WTC11 (cell line): Measurements from ENCODE around the gene NEMP2. TPM values are rescaled to one million over a fixed set of nuclear protein-coding genes. Genes with fewer than 3 reads are reported as not detected.

Experiments
- ATAC-seq: fragments of 200-7000 bp; cut with Tn5 transposase; 2 replicates; pipeline ENCODE4 v1.10.0; 2021; ENCODE audit warnings: mild to moderate bottlenecking, moderate library complexity
- CTCF ChIA-PET: fragments of 300-600 bp; sonication (Branson Sonifier 250); formaldehyde crosslinking; loops from one replicate; lab custom pipeline; 2021; ENCODE audit warnings: antibody characterized with exemption; lab: Charles Lee
- POLR2A ChIA-PET: fragments of 350-600 bp; sonication (Branson Sonifier 250); formaldehyde crosslinking; loops from one replicate; lab custom pipeline; 2021; ENCODE audit warnings: antibody characterized with exemption; lab: Charles Lee
- DNase-seq: peaks from one replicate; pipeline ENCODE4 v3.0.0; 2021; ENCODE audit warnings: low spot score
- H3K27ac Mint-ChIP-seq: 2 replicates; pipeline ENCODE4 v1.8.0; 2021; ENCODE audit warnings: mixed read lengths
- H3K27me3 Mint-ChIP-seq: 2 replicates; pipeline ENCODE4 v1.8.0; 2021; ENCODE audit warnings: low read depth, mild to moderate bottlenecking, moderate library complexity, mixed read lengths
- H3K36me3 Mint-ChIP-seq: 2 replicates; pipeline ENCODE4 v1.8.0; 2021; ENCODE audit warnings: mixed read lengths
- H3K4me1 Mint-ChIP-seq: 2 replicates; pipeline ENCODE4 v1.8.0; 2022; ENCODE audit warnings: mixed read lengths
- H3K4me3 Mint-ChIP-seq: 2 replicates; pipeline ENCODE4 v1.8.0; 2021; ENCODE audit warnings: mild to moderate bottlenecking, moderate library complexity, mixed read lengths
- H3K9me3 Mint-ChIP-seq: 2 replicates; pipeline ENCODE4 v1.8.0; 2021; ENCODE audit warnings: mixed read lengths
- ATF1 ChIP-seq: sonication (generic); formaldehyde crosslinking; IDR thresholded peaks from 2 replicates; pipeline ENCODE4 v1.8.1; 2023; ENCODE audit warnings: mild to moderate bottlenecking, moderate library complexity, missing genetic modification reagents
- CREB1 ChIP-seq: sonication (generic); formaldehyde crosslinking; IDR thresholded peaks from 2 replicates; pipeline ENCODE4 v1.8.0; 2023; ENCODE audit warnings: mild to moderate bottlenecking, missing genetic modification reagents
- FOXJ3 ChIP-seq: sonication (generic); formaldehyde crosslinking; IDR thresholded peaks from 2 replicates; pipeline ENCODE4 v1.9.0; 2021; ENCODE audit warnings: missing genetic modification reagents, mild to moderate bottlenecking, borderline replicate concordance
- FOXP1 ChIP-seq: sonication (generic); formaldehyde crosslinking; IDR thresholded peaks from 2 replicates; pipeline ENCODE4 v1.8.0; 2022; ENCODE audit warnings: missing genetic modification reagents, mild to moderate bottlenecking, moderate library complexity, borderline replicate concordance
- FOXP4 ChIP-seq: sonication (generic); formaldehyde crosslinking; IDR thresholded peaks from 2 replicates; pipeline ENCODE4 v1.8.0; 2022; ENCODE audit warnings: mild to moderate bottlenecking, missing genetic modification reagents
- GABPB1 ChIP-seq: sonication (generic); formaldehyde crosslinking; IDR thresholded peaks from 2 replicates; pipeline ENCODE4 v1.8.1; 2023; ENCODE audit warnings: mild to moderate bottlenecking, missing genetic modification reagents
- MAX ChIP-seq: sonication (generic); formaldehyde crosslinking; IDR thresholded peaks from 2 replicates; pipeline ENCODE4 v1.8.0; 2022; ENCODE audit warnings: mild to moderate bottlenecking, missing genetic modification reagents
- MYBL2 ChIP-seq: sonication (generic); formaldehyde crosslinking; IDR thresholded peaks from 2 replicates; pipeline ENCODE4 v1.8.1; 2023; ENCODE audit warnings: mild to moderate bottlenecking, moderate library complexity, missing genetic modification reagents
- NFATC4 ChIP-seq: fragments of 250-450 bp; sonication (Bioruptor Pico); IDR thresholded peaks from 2 replicates; pipeline ENCODE4 v1.9.0; 2021; ENCODE audit warnings: mild to moderate bottlenecking
- PRDM15 ChIP-seq: sonication (generic); formaldehyde crosslinking; IDR thresholded peaks from 2 replicates; pipeline ENCODE4 v1.8.0; 2022; ENCODE audit warnings: missing genetic modification reagents
- PRRX2 ChIP-seq: fragments of 250-450 bp; sonication (Bioruptor Pico); IDR thresholded peaks from 2 replicates; pipeline ENCODE4 v1.8.0; 2021; ENCODE audit warnings: mild to moderate bottlenecking
- SP1 ChIP-seq: sonication (generic); formaldehyde crosslinking; conservative IDR thresholded peaks from 2 replicates; pipeline ENCODE4 v1.8.1; 2022; ENCODE audit warnings: missing genetic modification reagents
- TEAD4 ChIP-seq: sonication (generic); formaldehyde crosslinking; IDR thresholded peaks from 2 replicates; pipeline ENCODE4 v1.8.0; 2022; ENCODE audit warnings: mild to moderate bottlenecking, missing genetic modification reagents
- TP53 ChIP-seq: sonication (generic); formaldehyde crosslinking; IDR thresholded peaks from 2 replicates; pipeline ENCODE4 v1.8.1; 2023; ENCODE audit warnings: mild to moderate bottlenecking, missing genetic modification reagents
- ZMAT4 ChIP-seq: fragments of 250-450 bp; sonication (Bioruptor Pico); IDR thresholded peaks from 2 replicates; pipeline ENCODE4 v1.9.0; 2021; ENCODE audit warnings: mild to moderate bottlenecking
- ZNF232 ChIP-seq: sonication (generic); formaldehyde crosslinking; IDR thresholded peaks from 2 replicates; pipeline ENCODE4 v1.8.0; 2022; ENCODE audit warnings: mild to moderate bottlenecking, missing genetic modification reagents
- ZNF281 ChIP-seq: sonication (generic); formaldehyde crosslinking; IDR thresholded peaks from 2 replicates; pipeline ENCODE4 v1.8.0; 2023; ENCODE audit warnings: mild to moderate bottlenecking, missing genetic modification reagents
- ZNF317 ChIP-seq: sonication (generic); formaldehyde crosslinking; IDR thresholded peaks from 2 replicates; pipeline ENCODE4 v1.8.1; 2023; ENCODE audit warnings: low read depth, mild to moderate bottlenecking, moderate library complexity, missing genetic modification reagents, borderline replicate concordance
- ZNF423 ChIP-seq: fragments of 250-450 bp; sonication (Bioruptor Pico); IDR thresholded peaks from 2 replicates; pipeline ENCODE4 v2.1.2; 2022; ENCODE audit warnings: mild to moderate bottlenecking, moderate library complexity
- ZNF512 ChIP-seq: sonication (generic); formaldehyde crosslinking; IDR thresholded peaks from 2 replicates; pipeline ENCODE4 v1.8.1; 2022; ENCODE audit warnings: missing genetic modification reagents, borderline replicate concordance
- ZNF671 ChIP-seq: fragments of 250-450 bp; sonication (Bioruptor Pico); IDR thresholded peaks from 2 replicates; pipeline ENCODE4 v1.8.0; 2021; ENCODE audit warnings: mild to moderate bottlenecking
- ZSCAN18 ChIP-seq: fragments of 250-450 bp; sonication (Bioruptor Pico); IDR thresholded peaks from 2 replicates; pipeline ENCODE4 v2.1.2; 2022; ENCODE audit warnings: mild to moderate bottlenecking, moderate library complexity
- total RNA-seq: library from RNA; stranded (reverse); gene quantifications from 3 replicates; pipeline ENCODE4 v1.2.3, GENCODE V29; 2021

NEMP2 gene
- total RNA-seq, 1 experiment from 2014 or later = 7.2 TPM

GRCh38 chr2:190504912-190505311, 29.6 kb downstream of the NEMP2 start:
- TF ChIP-seq ZMAT4 (CRISPR knock-in tag) = no peak
- TF ChIP-seq MYBL2 (CRISPR knock-in tag) = no peak
- TF ChIP-seq ZNF512 = no peak
- TF ChIP-seq SP1 (CRISPR knock-in tag) = no peak
- no peak for TF ChIP-seq FOXJ3 (CRISPR knock-in tag)
- no peak for TF ChIP-seq ZSCAN18 (CRISPR knock-in tag)
- TF ChIP-seq NFATC4 = no peak
- no peak for TF ChIP-seq FOXP4 (CRISPR knock-in tag)
- no peak for ATAC-seq
- POLR2A ChIA-PET = no interaction called here
- H3K4me3 Mint-ChIP-seq = no peak overlapping the region
- H3K4me1 Mint-ChIP-seq = peaks cover 10% of the 10 kb centered on the region
- no peak for DNase-seq
- CTCF ChIA-PET = no interaction called here
- no peaks in the 10 kb centered on the region for H3K9me3 Mint-ChIP-seq
- H3K36me3 Mint-ChIP-seq = no peaks in the 10 kb centered on the region
- no peak overlapping the region for H3K27ac Mint-ChIP-seq
- no peaks in the 10 kb centered on the region for H3K27me3 Mint-ChIP-seq

GRCh38 chr2:190503088-190503487, 31.4 kb downstream of the NEMP2 start:
- no peaks in the 10 kb centered on the region for H3K27me3 Mint-ChIP-seq
- no peaks in the 10 kb centered on the region for H3K9me3 Mint-ChIP-seq
- no peaks in the 10 kb centered on the region for H3K36me3 Mint-ChIP-seq
- no peak overlapping the region; the same call in 1 of the 2 replicates for H3K27ac Mint-ChIP-seq
- H3K4me1 Mint-ChIP-seq = peaks cover 12% of the 10 kb centered on the region
- no peak for DNase-seq
- ChIA-PET CTCF (no interaction called here), POLR2A (no interaction called here)
- H3K4me3 Mint-ChIP-seq = no peak overlapping the region
- no peak for ATAC-seq
- no peak for TF ChIP-seq ATF1 (CRISPR knock-in tag)
- TF ChIP-seq ZNF281 (CRISPR knock-in tag) = no peak
- TF ChIP-seq TEAD4 = no peak
- no peak for TF ChIP-seq FOXP1 (CRISPR knock-in tag)
- TF ChIP-seq ZNF423 = no peak
- TF ChIP-seq CREB1 = no peak
- no peak for TF ChIP-seq TP53 (CRISPR knock-in tag)
- TF ChIP-seq ZNF317 (CRISPR knock-in tag) = no peak
- no peak for TF ChIP-seq PRRX2 (CRISPR knock-in tag)
- TF ChIP-seq ZNF232 = no peak
- no peak for TF ChIP-seq ZNF671 (CRISPR knock-in tag)
- no peak for TF ChIP-seq MAX (CRISPR knock-in tag)
- TF ChIP-seq GABPB1 (CRISPR knock-in tag) = no peak
- no peak for TF ChIP-seq PRDM15 (CRISPR knock-in tag)
